Upper lobe of left lung (tissue), 4 donors: Measurements from ENCODE around the gene ANO1.

Experiments used
- CTCF ChIP-seq, 6 experiments: fragments of 450-650 bp in 4 of 6; fragments of 200-600 bp in 2 of 6; sonication (generic) in 2 of 6; IDR thresholded peaks; one replicate each; pipeline ENCODE4 v1.5.1; 2016 to 2019; ENCODE audit warnings: antibody characterized with exemption in 6 of 6
- EP300 ChIP-seq, 4 donors: sonication (generic); formaldehyde crosslinking; IDR thresholded peaks; one replicate each; pipeline ENCODE4 v1.5.1; 2017; ENCODE audit warnings: antibody characterized with exemption in 4 of 4, control low read depth in 2 of 4

- TF ChIP-seq CTCF (IDR thresholded peaks at IDR 0.05): no peak
- no peak for TF ChIP-seq EP300 (IDR thresholded peaks at IDR 0.05)
Observed at GRCh38 chr11:70135625-70136059, 57.5 kb downstream of the ANO1 start.
